Inflammatory macrophage treated with lipopolysaccharide for 4 hours (primary cell): ENCODE results near the gene NLRP3.
"Not testable (repeated sequence)": the region's sequence is repeated elsewhere in the genome, so short reads cannot be mapped to it uniquely, and the experiment has no call there.

ENCODE experiments used
- DNase-seq: peaks from one replicate; pipeline ENCODE4 v3.0.0-alpha.2; 2020

Gene NLRP3

GRCh38 chr1:247474367-247474766 is 58.4 kb downstream of the NLRP3 start:
- no peak for DNase-seq

GRCh38 chr1:247475793-247476192 is 59.8 kb downstream of the NLRP3 start:
- no peak for DNase-seq

- not testable (repeated sequence) for DNase-seq
These were observed 60.5 kb downstream of the NLRP3 start for GRCh38 chr1:247476328-247477058.

GRCh38 chr1:247482747-247483146 is 66.8 kb downstream of the NLRP3 start:
- no peak for DNase-seq

GRCh38 chr1:247487057-247487456 is 71.1 kb downstream of the NLRP3 start:
- peak; percentile 69 for DNase-seq

GRCh38 chr1:247491328-247491727 is 75.4 kb downstream of the NLRP3 start:
- no peak for DNase-seq

- DNase-seq, result no peak
These were observed 77.1 kb downstream of the NLRP3 start for GRCh38 chr1:247493106-247493505.

GRCh38 chr1:247494767-247495166 is 78.8 kb downstream of the NLRP3 start:
- peak; percentile 81 for DNase-seq

- DNase-seq, result no peak
These were observed 80.8 kb downstream of the NLRP3 start for GRCh38 chr1:247496581-247497285.
